Measurements from ENCODE around the gene PUSL1.
"Not testable (repeated sequence)": the region's sequence is repeated elsewhere in the genome, so short reads cannot be mapped to it uniquely, and the experiment has no call there.

Gene PUSL1

GRCh38 chr1:1313500-1314236 is 5.3 kb downstream of the PUSL1 start:
- Histone ChIP-seq H3K27ac (ENCODE audit: low read depth, low read length) (no peak overlapping the region), H3K36me3 (ENCODE audit: control insufficient read depth, insufficient read depth, low read length) (peaks cover 59% of the 10 kb centered on the region), H3K4me3 (ENCODE audit: low read depth, low read length) (no peak overlapping the region)

GRCh38 chr1:1314237-1314586 is 5.8 kb downstream of the PUSL1 start:
- no peaks in the 10 kb centered on the region for H3K9me3 ChIP-seq (ENCODE audit: control insufficient read depth, insufficient read depth, low read length)
- H3K4me3 ChIP-seq (ENCODE audit: low read depth, low read length) = no peak overlapping the region
- no peak overlapping the region for H3K27ac ChIP-seq (ENCODE audit: low read depth, low read length)

More at GRCh38 chr1:1313500-1314236, 5.3 kb downstream of the PUSL1 start:
- Histone ChIP-seq H3K27me3 (ENCODE audit: control insufficient read depth, insufficient read depth, low read length) (no peaks in the 10 kb centered on the region), H3K9ac (ENCODE audit: low read depth, low read length) (no peak overlapping the region), H3K9me3 (ENCODE audit: control insufficient read depth, insufficient read depth, low read length) (no peaks in the 10 kb centered on the region), H3K4me1 (ENCODE audit: control insufficient read depth, insufficient read depth, low read length) (peaks cover 20% of the 10 kb centered on the region)

GRCh38 chr1:1314678-1315335 is 6.4 kb downstream of the PUSL1 start:
- peaks cover 15% of the 10 kb centered on the region for H3K4me1 ChIP-seq (ENCODE audit: control insufficient read depth, insufficient read depth, low read length)
- no peaks in the 10 kb centered on the region for H3K27me3 ChIP-seq (ENCODE audit: control insufficient read depth, insufficient read depth, low read length)
- no peaks in the 10 kb centered on the region for H3K9me3 ChIP-seq (ENCODE audit: control insufficient read depth, insufficient read depth, low read length)
- peaks cover 71% of the 10 kb centered on the region for H3K36me3 ChIP-seq (ENCODE audit: control insufficient read depth, insufficient read depth, low read length)
- H3K9ac ChIP-seq (ENCODE audit: low read depth, low read length) = peak overlapping the region; percentile 55; the same call in 1 of the 2 replicates
- peak overlapping the region; percentile 81 for H3K27ac ChIP-seq (ENCODE audit: low read depth, low read length)
- H3K4me3 ChIP-seq (ENCODE audit: low read depth, low read length) = no peak overlapping the region; the same call in 1 of the 2 replicates

More at GRCh38 chr1:1314237-1314586, 5.8 kb downstream of the PUSL1 start:
- Histone ChIP-seq H3K36me3 (ENCODE audit: control insufficient read depth, insufficient read depth, low read length) (peaks cover 65% of the 10 kb centered on the region), H3K27me3 (ENCODE audit: control insufficient read depth, insufficient read depth, low read length) (no peaks in the 10 kb centered on the region), H3K9ac (ENCODE audit: low read depth, low read length) (no peak overlapping the region), H3K4me1 (ENCODE audit: control insufficient read depth, insufficient read depth, low read length) (peaks cover 20% of the 10 kb centered on the region)

GRCh38 chr1:1315435-1315954 is 7.1 kb downstream of the PUSL1 start:
- Histone ChIP-seq H3K9me3 (ENCODE audit: control insufficient read depth, insufficient read depth, low read length) (no peaks in the 10 kb centered on the region), H3K36me3 (ENCODE audit: control insufficient read depth, insufficient read depth, low read length) (peaks cover 71% of the 10 kb centered on the region), H3K4me1 (ENCODE audit: control insufficient read depth, insufficient read depth, low read length) (peaks cover 10% of the 10 kb centered on the region), H3K4me3 (ENCODE audit: low read depth, low read length) (no peak overlapping the region; the same call in 1 of the 2 replicates), H3K27ac (ENCODE audit: low read depth, low read length) (peak overlapping the region; percentile 81), H3K27me3 (ENCODE audit: control insufficient read depth, insufficient read depth, low read length) (no peaks in the 10 kb centered on the region), H3K9ac (ENCODE audit: low read depth, low read length) (peak overlapping the region; percentile 55; the same call in 1 of the 2 replicates)

GRCh38 chr1:1316199-1316598 is 7.8 kb downstream of the PUSL1 start:
- peaks cover 10% of the 10 kb centered on the region for H3K4me1 ChIP-seq (ENCODE audit: control insufficient read depth, insufficient read depth, low read length)
- not testable (repeated sequence) for H3K9me3 ChIP-seq (ENCODE audit: control insufficient read depth, insufficient read depth, low read length); H3K27ac ChIP-seq (ENCODE audit: low read depth, low read length); H3K4me3 ChIP-seq (ENCODE audit: low read depth, low read length); H3K9ac ChIP-seq (ENCODE audit: low read depth, low read length); H3K27me3 ChIP-seq (ENCODE audit: control insufficient read depth, insufficient read depth, low read length)
- peaks cover 67% of the 10 kb centered on the region for H3K36me3 ChIP-seq (ENCODE audit: control insufficient read depth, insufficient read depth, low read length)

GRCh38 chr1:1317420-1317819 is 9.0 kb downstream of the PUSL1 start:
- Histone ChIP-seq H3K4me3 (ENCODE audit: low read depth, low read length) (no peak overlapping the region), H3K36me3 (ENCODE audit: control insufficient read depth, insufficient read depth, low read length) (peaks cover 61% of the 10 kb centered on the region), H3K27me3 (ENCODE audit: control insufficient read depth, insufficient read depth, low read length) (no peaks in the 10 kb centered on the region), H3K4me1 (ENCODE audit: control insufficient read depth, insufficient read depth, low read length) (peaks cover 10% of the 10 kb centered on the region), H3K27ac (ENCODE audit: low read depth, low read length) (no peak overlapping the region), H3K9me3 (ENCODE audit: control insufficient read depth, insufficient read depth, low read length) (no peaks in the 10 kb centered on the region), H3K9ac (ENCODE audit: low read depth, low read length) (no peak overlapping the region)

GRCh38 chr1:1318131-1318652 is 9.8 kb downstream of the PUSL1 start:
- H3K4me3 ChIP-seq (ENCODE audit: low read depth, low read length) = no peak overlapping the region
- H3K4me1 ChIP-seq (ENCODE audit: control insufficient read depth, insufficient read depth, low read length) = peaks cover 10% of the 10 kb centered on the region
- H3K9me3 ChIP-seq (ENCODE audit: control insufficient read depth, insufficient read depth, low read length) = no peaks in the 10 kb centered on the region
- H3K27me3 ChIP-seq (ENCODE audit: control insufficient read depth, insufficient read depth, low read length) = no peaks in the 10 kb centered on the region
- H3K36me3 ChIP-seq (ENCODE audit: control insufficient read depth, insufficient read depth, low read length) = peaks cover 58% of the 10 kb centered on the region
- H3K9ac ChIP-seq (ENCODE audit: low read depth, low read length) = no peak overlapping the region
- no peak overlapping the region for H3K27ac ChIP-seq (ENCODE audit: low read depth, low read length)

GRCh38 chr1:1318777-1319645 is 10.6 kb downstream of the PUSL1 start:
- Histone ChIP-seq H3K9ac (ENCODE audit: low read depth, low read length) (no peak overlapping the region), H3K36me3 (ENCODE audit: control insufficient read depth, insufficient read depth, low read length) (peaks cover 51% of the 10 kb centered on the region), H3K27ac (ENCODE audit: low read depth, low read length) (no peak overlapping the region), H3K9me3 (ENCODE audit: control insufficient read depth, insufficient read depth, low read length) (no peaks in the 10 kb centered on the region), H3K4me3 (ENCODE audit: low read depth, low read length) (no peak overlapping the region), H3K27me3 (ENCODE audit: control insufficient read depth, insufficient read depth, low read length) (no peaks in the 10 kb centered on the region), H3K4me1 (ENCODE audit: control insufficient read depth, insufficient read depth, low read length) (peaks cover 10% of the 10 kb centered on the region)

GRCh38 chr1:1319646-1319941 is 11.2 kb downstream of the PUSL1 start:
- Histone ChIP-seq H3K4me1 (ENCODE audit: control insufficient read depth, insufficient read depth, low read length) (peaks cover 10% of the 10 kb centered on the region), H3K27ac (ENCODE audit: low read depth, low read length) (no peak overlapping the region), H3K4me3 (ENCODE audit: low read depth, low read length) (no peak overlapping the region), H3K36me3 (ENCODE audit: control insufficient read depth, insufficient read depth, low read length) (peaks cover 45% of the 10 kb centered on the region), H3K9me3 (ENCODE audit: control insufficient read depth, insufficient read depth, low read length) (no peaks in the 10 kb centered on the region), H3K9ac (ENCODE audit: low read depth, low read length) (no peak overlapping the region), H3K27me3 (ENCODE audit: control insufficient read depth, insufficient read depth, low read length) (no peaks in the 10 kb centered on the region)

GRCh38 chr1:1320666-1321448 is 12.5 kb downstream of the PUSL1 start:
- peaks cover 3% of the 10 kb centered on the region; the same call in 1 of the 2 replicates for H3K4me1 ChIP-seq (ENCODE audit: control insufficient read depth, insufficient read depth, low read length)
- H3K27me3 ChIP-seq (ENCODE audit: control insufficient read depth, insufficient read depth, low read length) = no peaks in the 10 kb centered on the region
- no peak overlapping the region for H3K4me3 ChIP-seq (ENCODE audit: low read depth, low read length)
- H3K9me3 ChIP-seq (ENCODE audit: control insufficient read depth, insufficient read depth, low read length) = no peaks in the 10 kb centered on the region
- H3K36me3 ChIP-seq (ENCODE audit: control insufficient read depth, insufficient read depth, low read length) = peaks cover 40% of the 10 kb centered on the region
- H3K27ac ChIP-seq (ENCODE audit: low read depth, low read length) = no peak overlapping the region
- no peak overlapping the region for H3K9ac ChIP-seq (ENCODE audit: low read depth, low read length)

Measured in HUES48 (cell line).